Sigmoid colon (tissue), 7 donors: ENCODE data around the gene VAMP2. TPM values are rescaled to one million over a fixed set of nuclear protein-coding genes. Genes with fewer than 3 reads are reported as not detected.
A peak's percentile ranks its signal among the peaks of the same experiment; 100 is the strongest.

Experiments
- DNase-seq: peaks from one replicate; pipeline ENCODE4 v3.0.0-alpha.2; 2019
- H3K27ac ChIP-seq, 4 donors: fragments of 200-600 bp; sonication (generic); one replicate each; pipeline ENCODE4 v1.5.1; 2016 to 2019; ENCODE audit warnings: mild to moderate bottlenecking in 1 of 4
- H3K27me3 ChIP-seq, 3 donors: fragments of 200-600 bp; sonication (generic); one replicate each; pipeline ENCODE4 v1.5.1; 2019; ENCODE audit warnings: mild to moderate bottlenecking in 1 of 3
- H3K36me3 ChIP-seq, 4 donors: fragments of 200-600 bp; sonication (generic); one replicate each; pipeline ENCODE4 v1.5.1; 2016 to 2019
- H3K4me1 ChIP-seq, 4 donors: fragments of 200-600 bp; sonication (generic); one replicate each; pipeline ENCODE4 v1.5.1; 2017 to 2019
- H3K4me3 ChIP-seq, 4 donors: fragments of 200-600 bp; sonication (generic); one replicate each; pipeline ENCODE4 v1.5.1; 2017 to 2019; ENCODE audit warnings: mild to moderate bottlenecking in 2 of 4, moderate library complexity in 1 of 4
- H3K9me3 ChIP-seq, 4 donors: fragments of 200-600 bp in 3 of 4; sonication (generic) in 3 of 4; one replicate each; pipeline versions ENCODE4 v1.5.1 to v1.6.1; 2013 to 2019
- EP300 ChIP-seq, 4 donors: sonication (generic); formaldehyde crosslinking; IDR thresholded peaks; one replicate each; pipeline ENCODE4 v1.6.1; 2017; ENCODE audit warnings: antibody characterized with exemption in 4 of 4
- POLR2A ChIP-seq, 2 donors: fragments of 450-650 bp; IDR thresholded peaks; one replicate each; pipeline ENCODE4 v1.6.1; 2016; ENCODE audit warnings: antibody characterized with exemption in 2 of 2, mild to moderate bottlenecking in 2 of 2, moderate library complexity in 2 of 2
- POLR2AphosphoS5 ChIP-seq, 4 donors: sonication (generic); formaldehyde crosslinking; IDR thresholded peaks; one replicate each; pipeline ENCODE4 v1.6.1; 2017; ENCODE audit warnings: antibody characterized with exemption in 4 of 4
- WGBS, 2 donors: extraction: QIAGEN DNeasy Blood & Tissue Kit; methylation state at CpG; one replicate each; pipeline ENCODE4 v1.1.7; 2013; 5-methylcytosine and 5-hydroxymethylcytosine counted together
- intact Hi-C: fragments of 100-400 bp; cut with DNase I; formaldehyde crosslinking; loops from one replicate; pipeline ENCODE4 v1.15.1; 2023
- polyA plus RNA-seq, 3 donors: library from polyadenylated mRNA; stranded (reverse); fragments of 200-250 nt; gene quantifications; one replicate each; pipeline ENCODE4 v1.2.3, GENCODE V29; 2013
- total RNA-seq, 4 donors: library from RNA; depleted of rRNA; stranded (reverse); fragments of >200 nt; gene quantifications; one replicate each; pipeline ENCODE4 v1.1.0, GENCODE V29; 2016
- TF ChIP-seq, protein P1 (sequence below), 4 experiments: fragments of 450-650 bp in 3 of 4; fragments of 200-600 bp in 1 of 4; IDR thresholded peaks; one replicate each; pipeline ENCODE4 v1.5.1; 2016 to 2019; ENCODE audit warnings: antibody characterized with exemption in 4 of 4, mild to moderate bottlenecking in 3 of 4, moderate library complexity in 2 of 4
- donor health status: healthy with polysubstance abuse.
- donor health status: Bipolar disorder and iron deficiency.
- donor health status: healthy.

VAMP2 gene
- total and polyA plus RNA-seq, 7 donors, result 20.4 to 57.1 (median 29.6) TPM

DNA sequence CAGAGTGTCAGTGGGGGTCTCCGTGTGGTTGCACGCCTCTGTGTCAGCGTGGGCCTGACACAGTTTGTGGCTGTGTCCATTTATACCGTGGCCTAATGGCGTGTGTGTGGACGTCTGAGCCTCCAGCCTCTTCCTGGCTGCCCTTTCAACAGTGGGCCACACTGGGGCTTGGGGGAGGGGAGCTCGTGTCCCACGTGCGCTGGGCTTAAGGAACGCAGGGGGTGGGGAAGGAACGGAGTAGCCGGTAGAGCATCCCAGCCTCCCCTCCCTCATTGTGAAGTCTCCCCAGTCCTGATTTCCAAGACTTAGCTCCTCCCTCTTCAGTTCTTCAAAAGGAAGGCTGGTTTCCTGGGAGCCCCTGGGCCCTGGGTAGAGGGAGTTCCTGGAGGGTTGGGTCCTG is 29.3 kb downstream of the VAMP2 start:
- DNase-seq, result no peak
- Histone ChIP-seq H3K36me3 (no peaks in the 10 kb centered on the region), H3K4me1 (peaks cover 0 to 10% (median 6%) of the 10 kb centered on the region in 4 donors), H3K4me3 (no peak overlapping the region), H3K27ac (no peak overlapping the region), H3K9me3 (no peaks in the 10 kb centered on the region), H3K27me3 (peaks cover 0 to 8% (median 0%) of the 10 kb centered on the region in 3 donors)
- intact Hi-C loops, result loop anchor here (10.0 kb wide), 1 partner anchor 819 kb away; the partner anchor contains the start of gene GPS2
- WGBS, 2 donors, result 81 to 87% methylated on average over 12 of the region's 12 CpGs
- TF ChIP-seq POLR2A (IDR thresholded peaks at IDR 0.05) (no peak), POLR2AphosphoS5 (IDR thresholded peaks at IDR 0.05) (no peak), EP300 (IDR thresholded peaks at IDR 0.05) (no peak)
- TF ChIP-seq, protein P1, sequence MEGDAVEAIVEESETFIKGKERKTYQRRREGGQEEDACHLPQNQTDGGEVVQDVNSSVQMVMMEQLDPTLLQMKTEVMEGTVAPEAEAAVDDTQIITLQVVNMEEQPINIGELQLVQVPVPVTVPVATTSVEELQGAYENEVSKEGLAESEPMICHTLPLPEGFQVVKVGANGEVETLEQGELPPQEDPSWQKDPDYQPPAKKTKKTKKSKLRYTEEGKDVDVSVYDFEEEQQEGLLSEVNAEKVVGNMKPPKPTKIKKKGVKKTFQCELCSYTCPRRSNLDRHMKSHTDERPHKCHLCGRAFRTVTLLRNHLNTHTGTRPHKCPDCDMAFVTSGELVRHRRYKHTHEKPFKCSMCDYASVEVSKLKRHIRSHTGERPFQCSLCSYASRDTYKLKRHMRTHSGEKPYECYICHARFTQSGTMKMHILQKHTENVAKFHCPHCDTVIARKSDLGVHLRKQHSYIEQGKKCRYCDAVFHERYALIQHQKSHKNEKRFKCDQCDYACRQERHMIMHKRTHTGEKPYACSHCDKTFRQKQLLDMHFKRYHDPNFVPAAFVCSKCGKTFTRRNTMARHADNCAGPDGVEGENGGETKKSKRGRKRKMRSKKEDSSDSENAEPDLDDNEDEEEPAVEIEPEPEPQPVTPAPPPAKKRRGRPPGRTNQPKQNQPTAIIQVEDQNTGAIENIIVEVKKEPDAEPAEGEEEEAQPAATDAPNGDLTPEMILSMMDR (IDR thresholded peaks at IDR 0.05), result no peak

DNA sequence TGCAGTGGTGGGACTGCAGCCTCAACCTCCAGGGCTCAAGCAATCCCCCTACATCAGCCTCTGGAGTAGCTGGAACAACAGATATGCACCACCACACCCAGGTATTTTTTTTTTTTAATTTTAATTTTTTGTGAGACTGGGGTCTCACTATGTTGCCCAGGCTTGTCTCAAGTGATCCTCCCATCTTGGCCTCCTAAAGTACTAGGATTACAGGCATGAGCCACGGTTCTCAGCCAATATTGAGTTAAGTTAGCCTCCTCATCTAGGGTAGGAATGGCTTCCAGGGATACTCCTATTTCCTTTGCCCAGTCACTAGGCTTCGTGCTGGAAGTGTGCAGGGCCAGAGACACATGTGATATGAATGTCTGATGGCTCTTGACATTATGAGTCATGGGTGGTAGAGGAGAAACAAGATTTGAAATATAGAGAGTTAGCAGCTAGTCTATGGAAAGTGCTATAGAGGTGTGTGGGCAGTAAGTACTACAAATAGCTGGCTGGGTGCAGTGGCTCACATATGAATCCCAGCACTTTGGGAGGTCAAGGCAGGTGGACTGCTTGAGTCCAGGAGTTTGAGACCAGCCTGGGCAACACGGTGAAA is 30.8 kb downstream of the VAMP2 start:
- no peak overlapping the region for H3K4me3 ChIP-seq
- no peak for TF ChIP-seq POLR2AphosphoS5 (IDR thresholded peaks at IDR 0.05)
- no peak for TF ChIP-seq POLR2A (IDR thresholded peaks at IDR 0.05)
- no peak for TF ChIP-seq EP300 (IDR thresholded peaks at IDR 0.05)
- TF ChIP-seq, protein P1 (IDR thresholded peaks at IDR 0.05), result no peak
- H3K27ac ChIP-seq, result no peak overlapping the region
- H3K27me3 ChIP-seq, result peaks cover 0 to 14% (median 0%) of the 10 kb centered on the region in 3 donors
- H3K36me3 ChIP-seq, result no peaks in the 10 kb centered on the region
- WGBS, 2 donors, result 58 to 75% methylated on average over 3 of the region's 3 CpGs
- H3K9me3 ChIP-seq, result no peaks in the 10 kb centered on the region
- DNase-seq, result no peak
- H3K4me1 ChIP-seq, result peaks cover 0 to 8% (median 5%) of the 10 kb centered on the region in 4 donors
- intact Hi-C loops, result loop anchor here (10.0 kb wide), 1 partner anchor 817 kb away; the partner anchor contains the start of gene GPS2

DNA sequence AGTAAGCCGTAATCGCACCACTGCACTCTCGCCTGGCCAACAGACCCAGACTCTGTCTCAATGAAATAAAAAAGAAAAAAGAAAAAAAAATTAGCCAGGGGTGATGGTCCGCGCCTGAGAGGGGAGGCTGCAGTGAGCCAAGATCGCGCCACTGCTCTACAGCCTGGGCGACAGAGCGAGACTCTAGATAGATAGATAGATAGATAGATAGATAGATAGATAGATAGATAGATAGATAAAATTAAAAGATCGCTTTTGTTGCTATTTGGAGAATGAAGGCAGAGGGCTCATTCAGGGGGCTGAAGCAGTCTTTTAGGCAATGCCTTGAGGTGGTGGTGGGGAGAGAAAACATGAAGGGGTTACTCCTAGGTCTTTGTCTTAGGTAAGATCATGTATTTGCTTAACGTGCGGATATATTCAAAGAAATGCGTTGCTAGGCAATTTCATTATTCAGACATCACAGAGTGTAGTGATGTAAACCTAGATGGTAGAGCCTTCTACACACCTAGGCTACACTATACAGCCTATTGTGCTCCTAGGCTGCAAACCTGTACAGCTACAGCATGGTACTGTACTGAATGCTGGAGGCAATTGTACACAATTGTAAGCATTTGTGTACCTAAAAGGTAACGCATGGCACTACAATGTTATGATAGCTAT is 34.5 kb downstream of the VAMP2 start:
- no peaks in the 10 kb centered on the region for H3K9me3 ChIP-seq
- no peak overlapping the region for H3K4me3 ChIP-seq
- intact Hi-C loops, result no loop called here
- no peaks in the 10 kb centered on the region for H3K36me3 ChIP-seq
- TF ChIP-seq POLR2A (IDR thresholded peaks at IDR 0.05) (no peak), POLR2AphosphoS5 (IDR thresholded peaks at IDR 0.05) (no peak), EP300 (IDR thresholded peaks at IDR 0.05) (no peak)
- TF ChIP-seq, protein P1 (IDR thresholded peaks at IDR 0.05), result no peak
- H3K27me3 ChIP-seq, result peaks cover 4 to 33% (median 22%) of the 10 kb centered on the region in 3 donors
- 68 to 81% methylated on average over 14 of the region's 14 CpGs for WGBS, 2 donors
- H3K4me1 ChIP-seq, result peaks cover 0 to 42% (median 38%) of the 10 kb centered on the region in 4 donors
- no peak for DNase-seq
- no peak overlapping the region for H3K27ac ChIP-seq

DNA sequence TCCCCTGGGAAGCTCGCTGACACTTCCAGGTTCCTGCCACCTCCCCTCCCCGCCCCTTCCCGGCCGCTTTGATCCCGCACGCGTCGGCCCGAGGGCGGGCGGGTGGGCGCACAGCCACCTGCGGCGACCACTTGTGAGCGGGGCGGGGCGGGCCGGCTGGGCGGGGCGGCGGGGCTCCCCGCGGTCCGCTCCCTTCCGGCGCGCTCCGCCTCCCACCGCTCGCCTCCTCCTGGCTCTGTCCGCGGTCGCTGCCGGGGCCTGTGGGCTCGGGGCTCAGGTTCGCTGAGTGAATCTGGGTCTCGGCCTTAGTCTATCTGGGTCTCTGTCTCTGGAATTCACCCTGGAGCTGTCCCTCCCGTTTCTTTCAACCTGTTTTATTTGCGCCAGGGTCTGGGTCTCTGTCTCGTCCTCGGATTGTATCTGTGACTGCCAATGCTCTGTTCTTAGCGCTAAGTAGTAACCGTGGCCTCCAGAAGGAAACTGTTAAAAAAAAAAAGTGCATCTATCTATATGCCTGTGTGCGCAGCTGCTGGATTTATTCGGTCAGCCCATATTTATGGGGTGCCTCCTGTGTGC is 36.2 kb downstream of the VAMP2 start:
- H3K4me3 ChIP-seq, result peak overlapping the region; percentile 36 to 77 (median 58)
- TF ChIP-seq POLR2AphosphoS5 (IDR thresholded peaks at IDR 0.05) (no peak), EP300 (IDR thresholded peaks at IDR 0.05) (no peak)
- H3K9me3 ChIP-seq, result no peaks in the 10 kb centered on the region
- DNase-seq, result no peak
- intact Hi-C loops, result no loop called here
- H3K36me3 ChIP-seq, result no peaks in the 10 kb centered on the region
- 0% methylated on average over 45 of the region's 45 CpGs for WGBS, 2 donors
- peaks cover 12 to 50% (median 38%) of the 10 kb centered on the region in 3 donors for H3K27me3 ChIP-seq
- H3K27ac ChIP-seq, result peak overlapping the region; percentile 72 to 76 (median 74)
- peaks cover 0 to 58% (median 54%) of the 10 kb centered on the region in 4 donors for H3K4me1 ChIP-seq

DNA sequence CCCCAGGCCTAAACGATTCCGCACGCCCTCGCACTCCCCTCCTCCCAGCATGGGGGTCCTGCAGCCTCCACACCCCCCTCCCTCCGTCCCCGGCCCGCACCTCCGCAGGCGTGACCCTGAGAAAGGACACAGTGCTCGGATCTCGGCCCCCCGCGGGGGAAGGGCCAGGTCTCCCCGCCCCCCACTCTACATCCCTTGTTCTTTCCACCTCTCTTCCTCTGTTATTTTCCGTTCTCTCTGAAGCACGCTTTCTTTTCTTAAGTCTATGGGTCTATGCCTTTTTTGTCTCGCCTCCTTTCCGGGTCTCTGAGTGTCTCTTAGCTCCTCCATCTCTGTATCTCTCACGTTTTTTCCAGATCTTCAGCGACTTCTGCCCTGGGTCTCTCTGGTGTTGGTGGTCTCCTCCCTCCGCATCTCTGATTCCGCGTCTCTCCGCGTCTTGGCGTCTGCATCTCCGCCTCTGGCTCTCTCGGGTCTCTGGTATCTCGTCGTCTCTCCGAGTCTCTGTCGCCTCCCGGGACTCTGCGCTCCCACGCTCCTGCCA is 36.7 kb downstream of the VAMP2 start:
- 1% methylated on average over 35 of the region's 35 CpGs for WGBS, 2 donors
- peaks cover 12 to 55% (median 44%) of the 10 kb centered on the region in 3 donors for H3K27me3 ChIP-seq
- peaks cover 0 to 64% (median 60%) of the 10 kb centered on the region in 4 donors for H3K4me1 ChIP-seq
- peak overlapping the region; percentile 72 to 76 (median 74) for H3K27ac ChIP-seq
- no peaks in the 10 kb centered on the region for H3K9me3 ChIP-seq
- intact Hi-C loops, result loop anchor here (2.0 kb wide), 1 partner anchor 33 kb away; no protein-coding TSS in a partner anchor
- no peak for DNase-seq
- peak overlapping the region; percentile 36 to 77 (median 58) for H3K4me3 ChIP-seq
- TF ChIP-seq EP300 (IDR thresholded peaks at IDR 0.05) (no peak), POLR2A (IDR thresholded peaks at IDR 0.05) (no peak), POLR2AphosphoS5 (IDR thresholded peaks at IDR 0.05) (no peak)
- TF ChIP-seq, protein P1 (IDR thresholded peaks at IDR 0.05), result no peak
- H3K36me3 ChIP-seq, result no peaks in the 10 kb centered on the region
